Gastrocnemius medialis (tissue), 4 donors: ENCODE data around the gene SNCG. TPM values are rescaled to one million over a fixed set of nuclear protein-coding genes. Genes with fewer than 3 reads are reported as not detected.

ENCODE experiments used
- ATAC-seq, 2 donors: fragments of 150-250 bp; one replicate each; pipeline ENCODE4 v1.9.1; 2016
- DNase-seq, 2 donors: peaks; one replicate each; pipeline ENCODE4 v3.0.0-alpha.2; 2019
- H3K27ac ChIP-seq, 4 donors: fragments of 200-600 bp; sonication (generic); 1 replicate in 1 of 4; 2 replicates in 3 of 4; pipeline ENCODE4 v1.5.1; 2016 to 2018; ENCODE audit warnings: mild to moderate bottlenecking in 2 of 4, moderate library complexity in 1 of 4
- H3K27me3 ChIP-seq, 3 donors: fragments of 200-600 bp; sonication (generic) in 2 of 3; 1 replicate in 1 of 3; 2 replicates in 2 of 3; pipeline versions ENCODE4 v1.5.1 to v1.6.0; 2016 to 2019; ENCODE audit warnings: mild to moderate bottlenecking in 1 of 3, moderate library complexity in 1 of 3
- H3K36me3 ChIP-seq, 2 donors: fragments of 200-600 bp; sonication (generic) in 1 of 2; one replicate each; pipeline ENCODE4 v1.5.1; 2017 to 2018
- H3K4me1 ChIP-seq, 2 donors: fragments of 200-600 bp; sonication (generic) in 1 of 2; one replicate each; pipeline ENCODE4 v1.5.1; 2016 to 2017; ENCODE audit warnings: mild to moderate bottlenecking in 2 of 2
- H3K4me3 ChIP-seq, 4 donors: fragments of 200-600 bp; sonication (generic) in 3 of 4; 1 replicate in 1 of 4; 2 replicates in 3 of 4; pipeline ENCODE4 v1.5.1; 2016 to 2019; ENCODE audit warnings: mild to moderate bottlenecking in 2 of 4
- H3K9me3 ChIP-seq, 3 donors: fragments of 200-600 bp; sonication (generic) in 2 of 3; 1 replicate in 1 of 3; 2 replicates in 2 of 3; pipeline ENCODE4 v1.5.1; 2016 to 2019
- POLR2A ChIP-seq, 2 donors: fragments of 450-650 bp; IDR thresholded peaks; one replicate each; pipeline ENCODE4 v1.6.1; 2017; ENCODE audit warnings: antibody characterized with exemption in 2 of 2, mild to moderate bottlenecking in 2 of 2, moderate library complexity in 2 of 2
- in situ Hi-C, 4 donors: fragments of 200-750 bp; cut with MboI; loops; one replicate each; pipeline versions ENCODE4 v1.15.0 to v1.8.0; 2017; ENCODE audit warnings: low sequenced_read_pairs in 4 of 4
- intact Hi-C: fragments of 100-400 bp; cut with DNase I; formaldehyde crosslinking; loops from one replicate; pipeline ENCODE4 v1.15.1; 2023; ENCODE audit warnings: low total_unique reads
- total RNA-seq, 4 donors: library from RNA; depleted of rRNA; stranded (reverse); fragments of >200 nt; gene quantifications; one replicate each; pipeline versions ENCODE4 v1.1.0 to v1.2.3, GENCODE V29; 2016
- TF ChIP-seq, protein P1 (sequence below), 5 experiments: fragments of 450-650 bp in 3 of 5; fragments of 200-600 bp in 2 of 5; sonication (generic) in 2 of 5; IDR thresholded peaks in 4 of 5; conservative IDR thresholded peaks in 1 of 5; 1 replicate in 4 of 5; 2 replicates in 1 of 5; pipeline ENCODE4 v1.5.1; 2016 to 2019; ENCODE audit warnings: antibody characterized with exemption in 5 of 5, mild to moderate bottlenecking in 3 of 5, moderate library complexity in 3 of 5

The SNCG gene
- total RNA-seq, 4 donors from 2014 or later = 2.0 to 9.9 (median 3.0) TPM

- no peak for TF ChIP-seq POLR2A (IDR thresholded peaks at IDR 0.05)
- TF ChIP-seq, protein P1, sequence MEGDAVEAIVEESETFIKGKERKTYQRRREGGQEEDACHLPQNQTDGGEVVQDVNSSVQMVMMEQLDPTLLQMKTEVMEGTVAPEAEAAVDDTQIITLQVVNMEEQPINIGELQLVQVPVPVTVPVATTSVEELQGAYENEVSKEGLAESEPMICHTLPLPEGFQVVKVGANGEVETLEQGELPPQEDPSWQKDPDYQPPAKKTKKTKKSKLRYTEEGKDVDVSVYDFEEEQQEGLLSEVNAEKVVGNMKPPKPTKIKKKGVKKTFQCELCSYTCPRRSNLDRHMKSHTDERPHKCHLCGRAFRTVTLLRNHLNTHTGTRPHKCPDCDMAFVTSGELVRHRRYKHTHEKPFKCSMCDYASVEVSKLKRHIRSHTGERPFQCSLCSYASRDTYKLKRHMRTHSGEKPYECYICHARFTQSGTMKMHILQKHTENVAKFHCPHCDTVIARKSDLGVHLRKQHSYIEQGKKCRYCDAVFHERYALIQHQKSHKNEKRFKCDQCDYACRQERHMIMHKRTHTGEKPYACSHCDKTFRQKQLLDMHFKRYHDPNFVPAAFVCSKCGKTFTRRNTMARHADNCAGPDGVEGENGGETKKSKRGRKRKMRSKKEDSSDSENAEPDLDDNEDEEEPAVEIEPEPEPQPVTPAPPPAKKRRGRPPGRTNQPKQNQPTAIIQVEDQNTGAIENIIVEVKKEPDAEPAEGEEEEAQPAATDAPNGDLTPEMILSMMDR (IDR thresholded peaks at IDR 0.05 in 4 of 5, conservative IDR thresholded peaks at IDR 0.05 in 1 of 5) = no peak
- intact Hi-C loops (no loop called here), in situ Hi-C loops (no loop called here)
- Histone ChIP-seq H3K27me3 (no peaks in the 10 kb centered on the region), H3K27ac (no peak overlapping the region), H3K4me3 (no peak overlapping the region), H3K36me3 (no peaks in the 10 kb centered on the region), H3K4me1 (peaks cover 27 to 29% of the 10 kb centered on the region in 2 donors), H3K9me3 (no peaks in the 10 kb centered on the region)
- ATAC-seq (no peak), DNase-seq (no peak)
These were observed 4.5 kb downstream of the SNCG start for GRCh38 chr10:86962981-86963310.

DNA sequence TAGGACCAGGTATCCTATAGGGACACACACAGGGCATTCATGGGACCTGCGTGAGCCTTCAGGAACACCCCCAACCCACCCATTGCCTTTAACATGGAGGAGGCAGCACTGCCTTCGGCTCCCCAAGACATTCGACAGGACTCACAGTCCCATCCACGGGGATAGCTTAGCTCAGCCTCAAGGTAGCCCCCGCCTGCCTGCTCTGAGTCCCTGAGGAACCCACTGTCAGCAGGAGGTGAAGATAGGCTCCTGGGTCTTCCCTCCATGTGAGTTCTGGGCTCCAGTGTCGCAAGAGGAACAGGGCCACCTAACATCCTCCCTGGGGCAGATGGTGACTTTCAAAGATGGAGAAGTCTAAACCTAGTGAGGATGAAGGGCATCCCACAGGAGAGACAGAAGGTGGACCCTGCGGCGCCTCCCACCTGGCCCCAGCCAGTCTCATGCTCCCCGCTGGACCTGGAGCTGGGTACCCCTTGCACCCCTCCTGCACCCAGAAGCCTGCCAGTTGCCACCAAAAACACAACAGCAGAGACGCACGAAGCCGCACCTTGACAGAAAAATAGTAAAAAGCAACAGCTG, 5.0 kb downstream of the SNCG start:
- in situ Hi-C loops = no loop called here
- Histone ChIP-seq H3K4me3 (no peak overlapping the region), H3K27ac (no peak overlapping the region), H3K4me1 (peaks cover 28 to 34% of the 10 kb centered on the region in 2 donors), H3K27me3 (no peaks in the 10 kb centered on the region), H3K9me3 (no peaks in the 10 kb centered on the region), H3K36me3 (no peaks in the 10 kb centered on the region)
- TF ChIP-seq, protein P1 (IDR thresholded peaks at IDR 0.05 in 4 of 5, conservative IDR thresholded peaks at IDR 0.05 in 1 of 5) = no peak
- no peak for TF ChIP-seq POLR2A (IDR thresholded peaks at IDR 0.05)
- ATAC-seq (no peak), DNase-seq (no peak)
- intact Hi-C loops = no loop called here

GRCh38 chr10:86964061-86964846, 5.9 kb downstream of the SNCG start:
- DNase-seq (peak in 1 of 2 donors; percentile 11), ATAC-seq (no peak)
- in situ Hi-C loops (no loop called here), intact Hi-C loops (no loop called here)
- no peaks in the 10 kb centered on the region for H3K27me3 ChIP-seq
- no peaks in the 10 kb centered on the region for H3K36me3 ChIP-seq
- no peak overlapping the region for H3K27ac ChIP-seq
- no peak overlapping the region for H3K4me3 ChIP-seq
- no peak for TF ChIP-seq POLR2A (IDR thresholded peaks at IDR 0.05)
- TF ChIP-seq, protein P1 (IDR thresholded peaks at IDR 0.05 in 4 of 5, conservative IDR thresholded peaks at IDR 0.05 in 1 of 5) = no peak
- no peaks in the 10 kb centered on the region for H3K9me3 ChIP-seq
- peaks cover 26 to 39% of the 10 kb centered on the region in 2 donors for H3K4me1 ChIP-seq

DNA sequence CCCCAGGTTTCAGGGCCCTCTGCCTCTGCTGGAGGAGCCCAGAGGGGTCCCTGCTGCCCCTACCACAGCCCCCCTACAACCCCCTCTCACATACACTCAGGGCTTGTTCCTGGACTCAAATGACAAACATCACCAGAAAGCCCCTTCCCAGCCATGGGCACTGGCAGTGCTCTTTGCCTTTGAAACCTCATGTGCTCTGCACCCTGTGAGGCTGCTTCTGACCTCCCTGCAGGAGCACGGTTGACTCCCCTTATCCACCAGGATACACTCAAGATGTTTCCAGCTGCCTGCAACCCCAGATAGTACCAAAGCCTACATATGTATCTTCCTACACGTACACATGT, 6.4 kb downstream of the SNCG start:
- Histone ChIP-seq H3K9me3 (no peaks in the 10 kb centered on the region), H3K4me1 (peaks cover 27 to 44% of the 10 kb centered on the region in 2 donors), H3K4me3 (no peak overlapping the region), H3K36me3 (no peaks in the 10 kb centered on the region), H3K27ac (no peak overlapping the region), H3K27me3 (no peaks in the 10 kb centered on the region)
- DNase-seq (no peak), ATAC-seq (no peak)
- intact Hi-C loops = loop anchor here (5.0 kb wide), 1 partner anchor 278 kb away; no protein-coding TSS in a partner anchor
- no peak for TF ChIP-seq POLR2A (IDR thresholded peaks at IDR 0.05)
- TF ChIP-seq, protein P1 (IDR thresholded peaks at IDR 0.05 in 4 of 5, conservative IDR thresholded peaks at IDR 0.05 in 1 of 5) = no peak
- in situ Hi-C loops = no loop called here
